Ovary (tissue), 1 donor: ENCODE measurements around the gene TMOD3.

Experiments used
- EP300 ChIP-seq: sonication (generic); formaldehyde crosslinking; IDR thresholded peaks from one replicate; pipeline ENCODE4 v1.6.1; 2017; ENCODE audit warnings: antibody characterized with exemption
- POLR2A ChIP-seq: fragments of 450-650 bp; IDR thresholded peaks from one replicate; pipeline ENCODE4 v1.6.1; 2017; ENCODE audit warnings: antibody characterized with exemption, mild to moderate bottlenecking, moderate library complexity

DNA sequence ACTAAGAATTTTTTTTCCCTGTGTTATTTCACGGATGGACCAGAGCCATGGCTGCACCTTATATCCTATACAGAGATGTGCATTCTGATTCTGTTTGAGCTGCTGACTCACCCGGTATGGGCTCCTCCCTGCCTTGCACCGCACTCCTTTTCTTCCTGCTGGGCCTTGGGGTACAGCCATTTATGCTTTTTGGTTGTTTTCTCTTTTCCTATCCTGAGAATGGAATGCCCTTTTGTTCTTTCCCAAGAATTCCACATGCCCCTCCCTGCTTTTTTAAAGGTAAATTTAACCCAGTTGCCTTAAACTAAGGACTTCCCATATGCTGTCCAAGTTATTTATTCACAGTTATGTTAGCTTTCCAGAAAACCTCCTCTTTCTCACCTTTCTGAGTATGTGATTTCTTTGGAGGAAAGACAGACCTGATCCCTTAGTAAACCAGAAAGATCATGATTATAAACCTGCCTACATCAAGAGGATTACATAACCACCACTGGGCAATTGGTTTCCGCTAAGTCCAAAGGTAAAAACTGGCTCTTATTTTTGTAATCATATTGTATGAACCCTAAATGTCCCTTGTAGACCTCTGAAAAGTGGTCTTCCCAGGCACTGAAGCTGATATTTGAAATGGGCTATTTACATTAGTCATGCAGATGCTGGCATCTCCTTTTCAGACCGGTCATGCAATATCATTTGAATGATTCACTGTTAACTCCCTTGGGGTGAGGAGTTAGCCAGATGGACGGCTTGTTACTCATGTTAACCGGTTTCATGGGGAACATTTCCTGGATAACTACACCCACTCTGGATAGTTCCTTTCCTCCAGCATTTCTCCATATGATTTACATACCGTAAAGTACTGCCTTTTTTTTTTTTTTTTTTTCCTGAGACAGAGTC lies 45.5 kb downstream of the TMOD3 start:
- TF ChIP-seq POLR2A = no peak
- no peak for TF ChIP-seq EP300
